Caco-2 (cell line): Measurements from ENCODE around the gene LRRC8B. TPM values are rescaled to one million over a fixed set of nuclear protein-coding genes. Genes with fewer than 3 reads are reported as not detected.

Source experiments
- BruUV-seq: library from RNA; stranded (reverse); fragments of 400-500 nt; replicated peaks from 2 replicates; lab custom pipeline; 2021; lab: Mats Ljungman, UMichigan
- CTCF ChIA-PET: fragments of 300-600 bp; sonication (Branson Sonifier 250); formaldehyde crosslinking; loops from one replicate; lab custom pipeline; 2022; ENCODE audit warnings: antibody characterized with exemption; lab: Charles Lee
- POLR2A ChIA-PET: fragments of 300-600 bp; sonication (Branson Sonifier 250); formaldehyde crosslinking; loops from one replicate; lab custom pipeline; 2022; ENCODE audit warnings: antibody characterized with exemption; lab: Charles Lee
- DNase-seq, 2 experiments: peaks; one replicate each; pipeline versions ENCODE4 v3.0.0 to v3.0.0-alpha.2; 2020 to 2022
- H3K27me3 ChIP-seq: replicated peaks from 2 replicates; pipeline ENCODE4 v1.6.0; 2011; ENCODE audit warnings: low read length; ENCODE audit not compliant: control insufficient read depth, insufficient read depth
- H3K36me3 ChIP-seq: 2 replicates; pipeline ENCODE4 v1.5.1; 2011; ENCODE audit warnings: low read length; ENCODE audit not compliant: control insufficient read depth, insufficient read depth
- H3K4me1 ChIP-seq: fragments of 250-450 bp; sonication (Bioruptor Pico); 2 replicates; pipeline ENCODE4 v1.5.1; 2020; ENCODE audit warnings: mild to moderate bottlenecking
- H3K4me3 ChIP-seq: 2 replicates; pipeline ENCODE4 v1.5.1; 2011; ENCODE audit warnings: low read depth, mild to moderate bottlenecking, control low read depth, low read length
- H3K9me3 ChIP-seq: fragments of 250-450 bp; sonication (Bioruptor Pico); 2 replicates; pipeline ENCODE4 v1.5.1; 2020; ENCODE audit warnings: mild to moderate bottlenecking, moderate library complexity
- H3K27ac Mint-ChIP-seq: one replicate; pipeline ENCODE4 v1.8.0; 2022; ENCODE audit warnings: mixed read lengths; ENCODE audit not compliant: unreplicated experiment
- H3K27me3 Mint-ChIP-seq: one replicate; pipeline ENCODE4 v1.8.0; 2022; ENCODE audit warnings: mixed read lengths; ENCODE audit not compliant: insufficient read depth, unreplicated experiment
- H3K36me3 Mint-ChIP-seq: one replicate; pipeline ENCODE4 v1.8.0; 2022; ENCODE audit warnings: mild to moderate bottlenecking, mixed read lengths; ENCODE audit not compliant: insufficient read depth, unreplicated experiment
- H3K4me1 Mint-ChIP-seq: one replicate; pipeline ENCODE4 v1.8.0; 2022; ENCODE audit warnings: low read depth, mixed read lengths; ENCODE audit not compliant: unreplicated experiment
- H3K4me3 Mint-ChIP-seq: one replicate; pipeline ENCODE4 v1.8.0; 2022; ENCODE audit warnings: mild to moderate bottlenecking, moderate library complexity, mixed read lengths; ENCODE audit not compliant: unreplicated experiment
- H3K9me3 Mint-ChIP-seq: one replicate; pipeline ENCODE4 v1.8.0; 2022; ENCODE audit warnings: mixed read lengths; ENCODE audit not compliant: unreplicated experiment
- intact Hi-C: fragments of 100-400 bp; cut with micrococcal nuclease; formaldehyde crosslinking; loops from one replicate; pipeline ENCODE4 v1.10.0; 2022; ENCODE audit not compliant: unreplicated experiment
- total RNA-seq: library from RNA; stranded (reverse); gene quantifications from 2 replicates; pipeline ENCODE4 v1.2.3, GENCODE V29; 2022
- TF ChIP-seq, protein P1 (sequence below), 2 experiments: fragments of 200-600 bp in 1 of 2; IDR thresholded peaks; 1 replicate in 1 of 2; 2 replicates in 1 of 2; pipeline versions ENCODE4 v1.5.1 to v1.8.0; 2011 to 2022; ENCODE audit warnings: antibody characterized with exemption in 1 of 2, control low read depth in 1 of 2, inconsistent platforms in 1 of 2, low read depth in 1 of 2, low read length in 1 of 2, mild to moderate bottlenecking in 1 of 2, moderate library complexity in 1 of 2; ENCODE audit not compliant: insufficient read depth in 1 of 2, severe bottlenecking in 1 of 2, unreplicated experiment in 1 of 2

The LRRC8B gene
- total RNA-seq, 1 experiment from 2014 or later: 10.8 TPM

DNA sequence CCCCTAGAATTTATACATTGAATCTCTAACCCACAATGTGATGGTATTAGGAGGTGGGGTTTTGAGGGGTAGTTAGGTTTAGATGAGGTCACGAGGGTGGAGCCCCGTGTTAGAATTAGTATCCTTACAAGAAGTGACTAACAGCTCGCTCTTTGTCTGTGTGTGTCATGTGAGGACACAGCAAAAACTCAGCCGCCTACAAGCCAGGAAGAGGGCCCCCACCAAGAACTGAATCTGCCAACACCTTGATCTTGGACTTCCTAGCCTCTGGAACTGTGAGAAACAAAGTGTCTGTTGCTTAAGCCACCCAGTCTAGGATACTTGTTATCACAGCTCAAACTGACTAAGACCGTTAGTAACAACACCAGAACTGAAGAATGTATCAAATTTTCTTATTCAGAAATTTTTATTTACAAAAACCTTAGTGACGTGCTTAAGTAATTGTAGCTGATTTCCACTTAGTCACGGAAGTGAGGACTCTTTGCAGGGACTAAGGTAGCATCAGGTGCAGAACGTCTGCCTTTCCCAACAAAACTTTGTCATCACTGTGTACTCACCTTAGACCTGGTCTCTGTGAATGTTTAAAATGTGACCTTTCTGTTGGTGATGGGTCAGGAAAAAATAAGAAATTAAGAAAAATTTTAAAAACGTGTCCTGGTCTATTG, 83.8 kb downstream of the LRRC8B start:
- CTCF ChIA-PET: no interaction called here
- no peak overlapping the region for H3K4me3 Mint-ChIP-seq
- no peaks in the 10 kb centered on the region for H3K4me1 Mint-ChIP-seq
- Histone ChIP-seq H3K9me3 (no peaks in the 10 kb centered on the region), H3K4me3 (no peak overlapping the region), H3K27me3 (no peaks in the 10 kb centered on the region), H3K36me3 (no peaks in the 10 kb centered on the region), H3K4me1 (no peaks in the 10 kb centered on the region)
- POLR2A ChIA-PET: no interaction called here
- H3K27ac Mint-ChIP-seq: no peak overlapping the region
- TF ChIP-seq, protein P1, sequence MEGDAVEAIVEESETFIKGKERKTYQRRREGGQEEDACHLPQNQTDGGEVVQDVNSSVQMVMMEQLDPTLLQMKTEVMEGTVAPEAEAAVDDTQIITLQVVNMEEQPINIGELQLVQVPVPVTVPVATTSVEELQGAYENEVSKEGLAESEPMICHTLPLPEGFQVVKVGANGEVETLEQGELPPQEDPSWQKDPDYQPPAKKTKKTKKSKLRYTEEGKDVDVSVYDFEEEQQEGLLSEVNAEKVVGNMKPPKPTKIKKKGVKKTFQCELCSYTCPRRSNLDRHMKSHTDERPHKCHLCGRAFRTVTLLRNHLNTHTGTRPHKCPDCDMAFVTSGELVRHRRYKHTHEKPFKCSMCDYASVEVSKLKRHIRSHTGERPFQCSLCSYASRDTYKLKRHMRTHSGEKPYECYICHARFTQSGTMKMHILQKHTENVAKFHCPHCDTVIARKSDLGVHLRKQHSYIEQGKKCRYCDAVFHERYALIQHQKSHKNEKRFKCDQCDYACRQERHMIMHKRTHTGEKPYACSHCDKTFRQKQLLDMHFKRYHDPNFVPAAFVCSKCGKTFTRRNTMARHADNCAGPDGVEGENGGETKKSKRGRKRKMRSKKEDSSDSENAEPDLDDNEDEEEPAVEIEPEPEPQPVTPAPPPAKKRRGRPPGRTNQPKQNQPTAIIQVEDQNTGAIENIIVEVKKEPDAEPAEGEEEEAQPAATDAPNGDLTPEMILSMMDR (IDR thresholded peaks at IDR 0.05; ENCODE audit: insufficient read depth in 1 of 2, low read depth in 1 of 2, low read length in 1 of 2, severe bottlenecking in 1 of 2, unreplicated experiment in 1 of 2): no peak
- no peaks in the 10 kb centered on the region for H3K36me3 Mint-ChIP-seq
- no TSS peak for BruUV-seq
- intact Hi-C loops: no loop called here
- no peaks in the 10 kb centered on the region for H3K27me3 Mint-ChIP-seq
- H3K9me3 Mint-ChIP-seq: no peaks in the 10 kb centered on the region
- DNase-seq: no peak

DNA sequence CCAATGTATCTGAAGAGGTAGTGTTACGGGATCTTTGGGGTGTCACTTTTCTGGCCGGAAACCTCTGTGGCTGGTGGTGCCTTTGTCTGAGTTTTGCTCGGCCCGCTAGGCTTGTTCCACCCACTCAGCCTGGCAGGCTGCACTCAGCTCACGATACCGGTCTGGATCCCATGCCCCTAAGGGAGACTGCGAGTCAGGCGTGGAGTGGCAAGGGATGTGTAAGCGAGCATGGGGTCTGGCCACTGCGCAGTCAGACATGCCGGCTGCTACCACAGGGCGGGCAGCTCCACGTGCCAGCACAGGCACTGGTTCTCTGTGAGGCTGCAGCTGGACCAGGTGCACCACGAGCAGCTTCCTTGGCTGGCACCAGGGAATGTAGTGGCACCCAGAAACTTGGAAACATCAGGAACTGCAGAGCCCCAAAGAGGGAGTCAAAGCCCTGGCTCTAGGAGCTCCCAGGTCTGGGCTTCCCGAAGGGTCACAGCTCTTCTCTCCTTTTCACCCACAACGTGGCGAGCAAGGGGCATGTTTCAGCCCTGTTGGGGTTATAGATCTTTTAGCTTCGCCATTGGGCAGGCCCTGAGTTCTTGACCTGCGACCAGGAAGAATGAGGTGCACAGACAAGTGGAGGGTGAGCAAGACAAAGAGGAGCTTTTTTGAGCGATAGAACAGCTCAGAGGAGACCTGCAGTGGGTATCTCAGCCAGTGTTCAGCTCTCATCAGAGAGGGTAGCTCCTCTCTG, 84.5 kb downstream of the LRRC8B start:
- BruUV-seq: no TSS peak
- CTCF ChIA-PET: no interaction called here
- Histone ChIP-seq H3K27me3 (no peaks in the 10 kb centered on the region), H3K4me1 (no peaks in the 10 kb centered on the region), H3K36me3 (no peaks in the 10 kb centered on the region), H3K4me3 (no peak overlapping the region), H3K9me3 (no peaks in the 10 kb centered on the region)
- no peaks in the 10 kb centered on the region for H3K9me3 Mint-ChIP-seq
- TF ChIP-seq, protein P1 (IDR thresholded peaks at IDR 0.05; ENCODE audit: insufficient read depth in 1 of 2, low read depth in 1 of 2, low read length in 1 of 2, severe bottlenecking in 1 of 2, unreplicated experiment in 1 of 2): no peak
- DNase-seq: no peak
- H3K4me3 Mint-ChIP-seq: no peak overlapping the region
- H3K36me3 Mint-ChIP-seq: no peaks in the 10 kb centered on the region
- H3K27ac Mint-ChIP-seq: no peak overlapping the region
- peaks cover under 1% of the 10 kb centered on the region for H3K27me3 Mint-ChIP-seq
- H3K4me1 Mint-ChIP-seq: no peaks in the 10 kb centered on the region
- POLR2A ChIA-PET: no interaction called here
- intact Hi-C loops: no loop called here

DNA sequence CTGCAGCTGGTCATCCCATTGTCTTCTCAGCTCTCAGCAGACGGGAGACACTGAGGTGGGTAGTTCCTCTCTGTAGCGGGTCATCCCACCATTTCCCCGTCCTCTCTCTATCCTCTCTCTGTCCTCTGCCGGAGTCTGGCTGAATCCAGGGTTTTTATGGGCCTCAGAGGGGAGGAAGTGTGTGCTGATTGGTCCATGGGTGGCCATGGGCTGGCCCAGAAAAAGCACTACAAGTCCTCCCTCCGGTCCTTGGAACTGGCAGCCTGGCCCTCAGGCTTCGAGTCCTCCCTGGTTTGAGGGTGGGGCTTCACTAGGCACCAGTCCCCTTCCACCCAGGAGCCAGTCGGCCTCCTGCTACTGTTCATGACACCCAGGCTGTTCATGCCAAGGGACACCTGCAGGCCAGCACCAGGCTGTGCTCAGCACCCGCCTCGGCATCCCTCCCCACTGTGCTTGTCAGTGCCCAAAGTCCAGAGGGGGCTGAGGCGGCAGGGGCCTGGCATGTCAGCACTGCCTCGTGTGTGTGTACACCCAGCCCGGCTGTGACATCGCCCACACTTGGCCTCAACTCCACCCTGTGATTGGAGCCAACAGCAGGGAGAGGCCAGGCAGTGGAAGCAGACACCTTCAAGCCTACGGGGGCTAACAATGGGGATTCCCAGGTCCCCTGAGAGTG, 85.3 kb downstream of the LRRC8B start:
- no peak overlapping the region for H3K4me3 ChIP-seq
- no peak for DNase-seq
- Mint-ChIP-seq H3K4me1 (no peaks in the 10 kb centered on the region), H3K27ac (no peak overlapping the region), H3K9me3 (no peaks in the 10 kb centered on the region), H3K4me3 (no peak overlapping the region), H3K36me3 (no peaks in the 10 kb centered on the region), H3K27me3 (peaks cover 4% of the 10 kb centered on the region)
- no peaks in the 10 kb centered on the region for H3K36me3 ChIP-seq
- POLR2A ChIA-PET: no interaction called here
- H3K27me3 ChIP-seq: no peaks in the 10 kb centered on the region
- CTCF ChIA-PET: no interaction called here
- H3K9me3 ChIP-seq: no peaks in the 10 kb centered on the region
- TF ChIP-seq, protein P1 (IDR thresholded peaks at IDR 0.05; ENCODE audit: insufficient read depth in 1 of 2, low read depth in 1 of 2, low read length in 1 of 2, severe bottlenecking in 1 of 2, unreplicated experiment in 1 of 2): no peak
- BruUV-seq: no TSS peak
- intact Hi-C loops: no loop called here
- H3K4me1 ChIP-seq: no peaks in the 10 kb centered on the region
